DOHH2 (cell line): ENCODE results near the gene DNAJB12.

Experiments
- H3F3A ChIP-seq: fragments of 200-600 bp; sonication (generic), shearing (Covaris generic); 2 replicates; pipeline ENCODE4 v1.6.0; 2016; ENCODE audit warnings: antibody characterized with exemption, mild to moderate bottlenecking; ENCODE audit not compliant: control insufficient read depth, insufficient read depth
- H3K27ac ChIP-seq: fragments of 200-600 bp; sonication (generic); 2 replicates; pipeline ENCODE4 v1.5.1; 2014; ENCODE audit warnings: low read depth, mild to moderate bottlenecking, low read length, moderate library complexity
- H3K27me3 ChIP-seq: fragments of 200-600 bp; sonication (generic); 2 replicates; pipeline ENCODE4 v1.6.1; 2014; ENCODE audit warnings: mild to moderate bottlenecking, low read length, mixed read lengths; ENCODE audit not compliant: control insufficient read depth
- H3K36me3 ChIP-seq: fragments of 200-600 bp; sonication (generic); 2 replicates; pipeline ENCODE4 v1.6.1; 2014; ENCODE audit warnings: mild to moderate bottlenecking, low read length, moderate library complexity, mixed read lengths; ENCODE audit not compliant: control insufficient read depth
- H3K4me1 ChIP-seq: fragments of 200-600 bp; sonication (generic); 2 replicates; pipeline ENCODE4 v1.6.1; 2014; ENCODE audit warnings: mild to moderate bottlenecking, low read length, mixed read lengths; ENCODE audit not compliant: control insufficient read depth
- H3K4me2 ChIP-seq: fragments of 200-600 bp; sonication (generic); 2 replicates; pipeline ENCODE4 v1.6.0; 2014; ENCODE audit warnings: mild to moderate bottlenecking, low read length, moderate library complexity
- H3K4me3 ChIP-seq: fragments of 200-600 bp; sonication (generic); 2 replicates; pipeline ENCODE4 v1.5.1; 2014; ENCODE audit warnings: mild to moderate bottlenecking, low read length, mixed read lengths
- H3K79me2 ChIP-seq: fragments of 200-600 bp; sonication (generic); 2 replicates; pipeline ENCODE4 v1.6.1; 2014; ENCODE audit warnings: mild to moderate bottlenecking, low read length, mixed read lengths; ENCODE audit not compliant: control insufficient read depth
- H3K9me2 ChIP-seq: fragments of 200-600 bp; sonication (generic); replicated peaks from 2 replicates; pipeline ENCODE4 v1.6.1; 2014; ENCODE audit warnings: mild to moderate bottlenecking, low read length, mixed read lengths; ENCODE audit not compliant: control insufficient read depth
- H3K9me3 ChIP-seq: fragments of 200-600 bp; sonication (generic); 2 replicates; pipeline ENCODE4 v1.6.1; 2014; ENCODE audit warnings: antibody characterized with exemption, low read length, mixed read lengths; ENCODE audit not compliant: control insufficient read depth, insufficient read depth
- H4K20me1 ChIP-seq: fragments of 200-600 bp; sonication (generic); 2 replicates; pipeline ENCODE4 v1.6.0; 2014; ENCODE audit warnings: low read depth, mild to moderate bottlenecking, antibody characterized with exemption, low read length, moderate library complexity; ENCODE audit not compliant: control insufficient read depth, insufficient read depth
- CTCF ChIP-seq: fragments of 200-600 bp; sonication (generic); IDR thresholded peaks from one replicate; pipeline ENCODE4 v1.5.1; 2014; ENCODE audit warnings: antibody characterized with exemption, mild to moderate bottlenecking, low read depth, low read length; ENCODE audit not compliant: poor library complexity, severe bottlenecking
- EZH2phosphoT487 ChIP-seq: fragments of 200-600 bp; sonication (generic); IDR thresholded peaks from 2 replicates; pipeline ENCODE4 v1.6.1; 2017; ENCODE audit warnings: borderline replicate concordance, mild to moderate bottlenecking, antibody characterized with exemption, low read length, moderate library complexity, mixed read lengths

Gene DNAJB12

GRCh38 chr10:72315054-72315453 lies 39.7 kb downstream of the DNAJB12 start:
- Histone ChIP-seq H3K4me2 (no peak overlapping the region), H3K27ac (no peak overlapping the region), H3K79me2 (peaks cover 12% of the 10 kb centered on the region)

GRCh38 chr10:72314263-72314662 lies 40.5 kb downstream of the DNAJB12 start:
- no peaks in the 10 kb centered on the region for H3K9me2 ChIP-seq
- H3F3A ChIP-seq, result peaks cover 16% of the 10 kb centered on the region
- no peak overlapping the region for H3K4me3 ChIP-seq
- H3K79me2 ChIP-seq, result peaks cover 12% of the 10 kb centered on the region
- H3K27me3 ChIP-seq, result no peaks in the 10 kb centered on the region
- no peaks in the 10 kb centered on the region for H3K9me3 ChIP-seq
- no peaks in the 10 kb centered on the region for H3K36me3 ChIP-seq
- H3K4me1 ChIP-seq, result peaks cover 61% of the 10 kb centered on the region
- no peak overlapping the region for H3K27ac ChIP-seq
- TF ChIP-seq EZH2phosphoT487, result no peak
- TF ChIP-seq CTCF, result no peak
- H3K4me2 ChIP-seq, result no peak overlapping the region
- H4K20me1 ChIP-seq, result no peaks in the 10 kb centered on the region

More at GRCh38 chr10:72315054-72315453, 39.7 kb downstream of the DNAJB12 start:
- no peak overlapping the region for H3K4me3 ChIP-seq
- peaks cover 21% of the 10 kb centered on the region for H3F3A ChIP-seq
- H3K9me3 ChIP-seq, result no peaks in the 10 kb centered on the region
- no peaks in the 10 kb centered on the region for H3K36me3 ChIP-seq
- TF ChIP-seq EZH2phosphoT487, result no peak
- TF ChIP-seq CTCF, result no peak
- no peaks in the 10 kb centered on the region for H3K27me3 ChIP-seq
- no peaks in the 10 kb centered on the region for H3K9me2 ChIP-seq
- no peaks in the 10 kb centered on the region for H4K20me1 ChIP-seq
- peaks cover 68% of the 10 kb centered on the region for H3K4me1 ChIP-seq

- no peak overlapping the region for H3K4me3 ChIP-seq
- H3K9me2 ChIP-seq, result no peaks in the 10 kb centered on the region
- no peaks in the 10 kb centered on the region for H4K20me1 ChIP-seq
- H3K4me1 ChIP-seq, result peaks cover 59% of the 10 kb centered on the region
- H3F3A ChIP-seq, result peaks cover 7% of the 10 kb centered on the region
- no peaks in the 10 kb centered on the region for H3K27me3 ChIP-seq
- H3K27ac ChIP-seq, result no peak overlapping the region
- H3K9me3 ChIP-seq, result no peaks in the 10 kb centered on the region
- TF ChIP-seq EZH2phosphoT487, result no peak
- no peak for TF ChIP-seq CTCF
- H3K36me3 ChIP-seq, result no peaks in the 10 kb centered on the region
- no peaks in the 10 kb centered on the region for H3K79me2 ChIP-seq
- H3K4me2 ChIP-seq, result no peak overlapping the region
Measured at GRCh38 chr10:72312865-72313391, 41.8 kb downstream of the DNAJB12 start.
